ENCODE results near the gene SORBS1.

GRCh38 chr10:95419399-95419798, 141.8 kb downstream of the SORBS1 start:
- TF ChIP-seq ZNF134 (CRISPR knock-in tag; conservative IDR thresholded peaks at IDR 0.05) (no peak), SMARCC2 (IDR thresholded peaks at IDR 0.05; ENCODE audit: low read depth) (no peak), TFAP4 (CRISPR knock-in tag; IDR thresholded peaks at IDR 0.05; ENCODE audit: borderline replicate concordance) (no peak), ZNF324 (CRISPR knock-in tag; IDR thresholded peaks at IDR 0.05) (no peak), SP1 (CRISPR knock-in tag; IDR thresholded peaks at IDR 0.05) (no peak), ZNF830 (CRISPR knock-in tag; IDR thresholded peaks at IDR 0.05) (no peak), HDAC3 (IDR thresholded peaks at IDR 0.05; ENCODE audit: borderline replicate concordance, partially characterized antibody) (no peak), CTCF (IDR thresholded peaks at IDR 0.05 in 2 of 3, conservative IDR thresholded peaks at IDR 0.05 in 1 of 3; ENCODE audit: insufficient read depth in 2 of 3, low read depth in 1 of 3, low read length in 3 of 3) (no peak), RAD21 (CRISPR knock-in tag; conservative IDR thresholded peaks at IDR 0.05 in 1 of 2, IDR thresholded peaks at IDR 0.05 in 1 of 2) (no peak)
